ENCODE results near the gene TPH2. TPM values are rescaled to one million over a fixed set of nuclear protein-coding genes. Genes with fewer than 3 reads are reported as not detected.

The TPH2 gene
- total RNA-seq, 1 donor from 2014 or later, result not detected

- H3K27ac Mint-ChIP-seq, result no peak overlapping the region
- no peak for DNase-seq (ENCODE audit: low spot score in 2 of 2, unreplicated experiment in 2 of 2)
- peaks cover 17% of the 10 kb centered on the region for H3K27me3 Mint-ChIP-seq (ENCODE audit: low read depth)
- no peaks in the 10 kb centered on the region for H3K9me3 Mint-ChIP-seq
- no peak for TF ChIP-seq CTCF (IDR thresholded peaks at IDR 0.05; ENCODE audit: unreplicated experiment)
- no peak overlapping the region for H3K4me3 Mint-ChIP-seq
- no peaks in the 10 kb centered on the region for H3K36me3 Mint-ChIP-seq
- no peaks in the 10 kb centered on the region for H3K4me1 Mint-ChIP-seq
Observed at GRCh38 chr12:72000969-72001648, 62.5 kb downstream of the TPH2 start.

GRCh38 chr12:72006766-72007165, 68.1 kb downstream of the TPH2 start:
- Mint-ChIP-seq H3K4me3 (no peak overlapping the region), H3K36me3 (no peaks in the 10 kb centered on the region), H3K9me3 (no peaks in the 10 kb centered on the region), H3K27ac (no peak overlapping the region), H3K4me1 (peaks cover 3% of the 10 kb centered on the region), H3K27me3 (ENCODE audit: low read depth) (peaks cover 28% of the 10 kb centered on the region)
- DNase-seq (ENCODE audit: low spot score in 2 of 2, unreplicated experiment in 2 of 2), result no peak
- no peak for TF ChIP-seq CTCF (IDR thresholded peaks at IDR 0.05; ENCODE audit: unreplicated experiment)

GRCh38 chr12:72010356-72010755, 71.7 kb downstream of the TPH2 start:
- no peak for TF ChIP-seq CTCF (IDR thresholded peaks at IDR 0.05; ENCODE audit: unreplicated experiment)
- DNase-seq (ENCODE audit: low spot score in 2 of 2, unreplicated experiment in 2 of 2), result no peak
- no peak overlapping the region for H3K27ac Mint-ChIP-seq
- H3K9me3 Mint-ChIP-seq, result no peaks in the 10 kb centered on the region
- peaks cover 3% of the 10 kb centered on the region for H3K4me1 Mint-ChIP-seq
- no peaks in the 10 kb centered on the region for H3K36me3 Mint-ChIP-seq
- H3K27me3 Mint-ChIP-seq (ENCODE audit: low read depth), result peaks cover 25% of the 10 kb centered on the region
- H3K4me3 Mint-ChIP-seq, result no peak overlapping the region

- Mint-ChIP-seq H3K36me3 (no peaks in the 10 kb centered on the region), H3K4me3 (no peak overlapping the region), H3K4me1 (peaks cover 3% of the 10 kb centered on the region), H3K9me3 (no peaks in the 10 kb centered on the region), H3K27ac (no peak overlapping the region), H3K27me3 (ENCODE audit: low read depth) (peaks cover 17% of the 10 kb centered on the region)
- no peak for DNase-seq (ENCODE audit: low spot score in 2 of 2, unreplicated experiment in 2 of 2)
- TF ChIP-seq CTCF (IDR thresholded peaks at IDR 0.05; ENCODE audit: unreplicated experiment), result no peak
Observed at GRCh38 chr12:72011374-72011773, 72.7 kb downstream of the TPH2 start.

- Mint-ChIP-seq H3K27me3 (ENCODE audit: low read depth) (peaks cover 18% of the 10 kb centered on the region), H3K36me3 (no peaks in the 10 kb centered on the region), H3K4me3 (no peak overlapping the region), H3K9me3 (no peaks in the 10 kb centered on the region), H3K27ac (no peak overlapping the region), H3K4me1 (no peaks in the 10 kb centered on the region)
- DNase-seq (ENCODE audit: low spot score in 2 of 2, unreplicated experiment in 2 of 2), result no peak
- TF ChIP-seq CTCF (IDR thresholded peaks at IDR 0.05; ENCODE audit: unreplicated experiment), result no peak
Observed at GRCh38 chr12:72012874-72013273, 74.2 kb downstream of the TPH2 start.
